ENCODE data around the gene PHF19. TPM values are rescaled to one million over a fixed set of nuclear protein-coding genes. Genes with fewer than 3 reads are reported as not detected.

Gene PHF19
- total RNA-seq, 6 experiments from 2014 or later = 49.1 to 83.4 (median 75.7) TPM

GRCh38 chr9:120918931-120919842, 42.2 kb upstream of the PHF19 start:
- H3K27ac Mint-ChIP-seq = peak overlapping the region; percentile 61
- H3K4me1 Mint-ChIP-seq (ENCODE audit: low read depth) = peaks cover 47% of the 10 kb centered on the region
- peak; percentile 48 for DNase-seq
- H3K36me3 Mint-ChIP-seq (ENCODE audit: low read depth) = peaks cover 6% of the 10 kb centered on the region
- no peaks in the 10 kb centered on the region for H3K27me3 Mint-ChIP-seq (ENCODE audit: insufficient read depth)
- H3K4me3 Mint-ChIP-seq = peak overlapping the region; percentile 71
- no peak for TF ChIP-seq CTCF (IDR thresholded peaks at IDR 0.05)
- H3K9me3 Mint-ChIP-seq = no peaks in the 10 kb centered on the region

- peaks cover 6% of the 10 kb centered on the region for H3K36me3 Mint-ChIP-seq (ENCODE audit: low read depth)
- no peaks in the 10 kb centered on the region for H3K27me3 Mint-ChIP-seq (ENCODE audit: insufficient read depth)
- DNase-seq = no peak
- TF ChIP-seq CTCF (IDR thresholded peaks at IDR 0.05) = no peak
- H3K4me1 Mint-ChIP-seq (ENCODE audit: low read depth) = peaks cover 47% of the 10 kb centered on the region
- H3K4me3 Mint-ChIP-seq = no peak overlapping the region
- no peak overlapping the region for H3K27ac Mint-ChIP-seq
- no peaks in the 10 kb centered on the region for H3K9me3 Mint-ChIP-seq
Measured at GRCh38 chr9:120917929-120918762, 41.2 kb upstream of the PHF19 start.

- H3K27ac Mint-ChIP-seq = no peak overlapping the region
- no peak for DNase-seq
- H3K4me1 Mint-ChIP-seq (ENCODE audit: low read depth) = peaks cover 47% of the 10 kb centered on the region
- H3K27me3 Mint-ChIP-seq (ENCODE audit: insufficient read depth) = peaks cover 2% of the 10 kb centered on the region
- no peak overlapping the region for H3K4me3 Mint-ChIP-seq
- H3K36me3 Mint-ChIP-seq (ENCODE audit: low read depth) = peaks cover 11% of the 10 kb centered on the region
- H3K9me3 Mint-ChIP-seq = no peaks in the 10 kb centered on the region
- no peak for TF ChIP-seq CTCF (IDR thresholded peaks at IDR 0.05)
Measured at GRCh38 chr9:120916991-120917880, 40.2 kb upstream of the PHF19 start.

GRCh38 chr9:120916588-120916987, 39.6 kb upstream of the PHF19 start:
- no peaks in the 10 kb centered on the region for H3K9me3 Mint-ChIP-seq
- H3K36me3 Mint-ChIP-seq (ENCODE audit: low read depth) = peaks cover 11% of the 10 kb centered on the region
- peaks cover 2% of the 10 kb centered on the region for H3K27me3 Mint-ChIP-seq (ENCODE audit: insufficient read depth)
- no peak overlapping the region for H3K4me3 Mint-ChIP-seq
- TF ChIP-seq CTCF (IDR thresholded peaks at IDR 0.05) = peak; percentile 41
- peaks cover 43% of the 10 kb centered on the region for H3K4me1 Mint-ChIP-seq (ENCODE audit: low read depth)
- no peak overlapping the region for H3K27ac Mint-ChIP-seq
- DNase-seq = peak; percentile 35
